H1 (cell line): ENCODE results near the gene EPHA6. TPM values are rescaled to one million over a fixed set of nuclear protein-coding genes. Genes with fewer than 3 reads are reported as not detected.

Experiments used
- CTCF ChIA-PET: fragments of 300-600 bp; sonication (Branson Sonifier 250); formaldehyde crosslinking; loops from one replicate; lab custom pipeline; 2021; ENCODE audit not compliant: partially characterized antibody; lab: Charles Lee
- POLR2A ChIA-PET: fragments of 300-600 bp; sonication (Branson Sonifier 250); formaldehyde crosslinking; loops from one replicate; lab custom pipeline; 2021; ENCODE audit warnings: inconsistent platforms; ENCODE audit not compliant: partially characterized antibody; lab: Charles Lee
- DNase-seq, 2 experiments: peaks; one replicate each; pipeline versions ENCODE4 v3.0.0 to v3.0.0-alpha.2; 2010 to 2022; ENCODE audit warnings: low spot score in 2 of 2, low read depth in 1 of 2, mixed read lengths in 1 of 2
- FAIRE-seq: peaks from 2 replicates; lab custom pipeline; 2011; peaks lifted over from hg19 to GRCh38; lab: Jason Lieb, UNC
- H2AFZ ChIP-seq: 2 replicates; pipeline ENCODE4 v1.8.1; 2012; ENCODE audit warnings: low read length, inconsistent platforms
- H2AK5ac ChIP-seq: 2 replicates; pipeline ENCODE4 v1.6.1; 2013; ENCODE audit warnings: low read depth, low read length
- H2BK120ac ChIP-seq: replicated peaks from 2 replicates; pipeline ENCODE3; 2013; ENCODE audit warnings: low read depth, low read length, inconsistent platforms
- H2BK12ac ChIP-seq: 2 replicates; pipeline ENCODE4 v1.6.1; 2013; ENCODE audit warnings: low read depth, low read length
- H2BK15ac ChIP-seq: 2 replicates; pipeline ENCODE4 v1.6.1; 2013; ENCODE audit warnings: low read length
- H2BK20ac ChIP-seq: 2 replicates; pipeline ENCODE4 v1.6.1; 2013; ENCODE audit warnings: low read length
- H2BK5ac ChIP-seq: 2 replicates; pipeline ENCODE4 v1.6.1; 2013; ENCODE audit warnings: low read depth, low read length
- H3K14ac ChIP-seq: 2 replicates; pipeline ENCODE4 v1.6.1; 2013; ENCODE audit warnings: inconsistent platforms; ENCODE audit not compliant: insufficient read length
- H3K18ac ChIP-seq: 2 replicates; pipeline ENCODE4 v1.6.1; 2013; ENCODE audit warnings: low read length; ENCODE audit errors: extremely low read depth
- H3K23ac ChIP-seq: 2 replicates; pipeline ENCODE4 v1.6.1; 2013; ENCODE audit warnings: inconsistent platforms; ENCODE audit not compliant: insufficient read length
- H3K23me2 ChIP-seq: 2 replicates; pipeline ENCODE4 v1.6.1; 2013; ENCODE audit warnings: low read depth, low read length
- H3K27ac ChIP-seq: 2 replicates; pipeline ENCODE4 v1.6.1; 2011; ENCODE audit warnings: low read depth, low read length, inconsistent platforms
- H3K27me3 ChIP-seq, 4 experiments: replicated peaks in 1 of 4; 1 replicate in 1 of 4; 2 replicates in 3 of 4; pipeline versions ENCODE4 v1.6.1 to v1.8.1; 2011 to 2013; ENCODE audit warnings: low read length in 3 of 4, mild to moderate bottlenecking in 3 of 4, inconsistent platforms in 2 of 4, mixed read lengths in 2 of 4, moderate library complexity in 1 of 4; ENCODE audit not compliant: control insufficient read depth in 3 of 4, insufficient read depth in 3 of 4; ENCODE audit errors: extremely low read depth in 1 of 4
- H3K36me3 ChIP-seq, 4 experiments: 2 replicates each; pipeline versions ENCODE4 v1.6.1 to v1.8.1; 2011 to 2013; ENCODE audit warnings: mild to moderate bottlenecking in 4 of 4, low read length in 3 of 4, moderate library complexity in 2 of 4, control low read depth in 1 of 4, inconsistent platforms in 1 of 4; ENCODE audit not compliant: insufficient read depth in 4 of 4, control insufficient read depth in 2 of 4
- H3K4ac ChIP-seq: replicated peaks from 2 replicates; pipeline ENCODE3; 2013; ENCODE audit warnings: low read length, low read depth, mixed read lengths, inconsistent platforms; ENCODE audit not compliant: insufficient read length
- H3K4me1 ChIP-seq, 4 experiments: replicated peaks in 1 of 4; 1 replicate in 1 of 4; 2 replicates in 3 of 4; pipeline versions ENCODE4 v1.6.1 to v1.8.1; 2011 to 2013; ENCODE audit warnings: low read length in 3 of 4, inconsistent platforms in 2 of 4, mixed read lengths in 1 of 4; ENCODE audit not compliant: insufficient read depth in 4 of 4, control insufficient read depth in 3 of 4
- H3K4me2 ChIP-seq, 2 experiments: 2 replicates each; pipeline versions ENCODE4 v1.6.1 to v1.8.1; 2011 to 2013; ENCODE audit warnings: low read depth in 2 of 2, low read length in 2 of 2, control low read depth in 1 of 2, inconsistent platforms in 1 of 2, mild to moderate bottlenecking in 1 of 2; ENCODE audit not compliant: insufficient read depth in 1 of 2
- H3K4me3 ChIP-seq, 4 experiments: fragments of 200-600, 300-600 bp in 1 of 4; sonication (generic), shearing (Covaris generic), sonication (Bioruptor Twin) in 1 of 4; 2 replicates each; pipeline versions ENCODE4 v1.5.1 to v1.8.1; 2011 to 2016; ENCODE audit warnings: low read length in 4 of 4, low read depth in 3 of 4, control low read depth in 2 of 4, inconsistent platforms in 2 of 4, mild to moderate bottlenecking in 2 of 4, mixed read lengths in 1 of 4, moderate library complexity in 1 of 4; ENCODE audit not compliant: insufficient read depth in 2 of 4; ENCODE audit errors: extremely low read depth in 1 of 4
- H3K56ac ChIP-seq: replicated peaks from 2 replicates; pipeline ENCODE3; 2013; ENCODE audit warnings: low read depth, mild to moderate bottlenecking, mixed read lengths, low read length, inconsistent platforms; ENCODE audit not compliant: insufficient read length
- H3K79me1 ChIP-seq: 2 replicates; pipeline ENCODE4 v1.6.1; 2013; ENCODE audit warnings: low read depth, low read length, control low read depth
- H3K79me2 ChIP-seq, 2 experiments: 2 replicates each; pipeline versions ENCODE4 v1.6.1 to v1.8.1; 2012 to 2013; ENCODE audit warnings: low read length in 2 of 2, mild to moderate bottlenecking in 2 of 2, inconsistent platforms in 1 of 2; ENCODE audit not compliant: insufficient read depth in 2 of 2, control insufficient read depth in 1 of 2
- H3K9ac ChIP-seq, 4 experiments: replicated peaks in 1 of 4; 1 replicate in 1 of 4; 2 replicates in 3 of 4; pipeline versions ENCODE4 v1.6.1 to v1.8.1; 2011 to 2013; ENCODE audit warnings: low read depth in 3 of 4, low read length in 3 of 4, control low read depth in 2 of 4, mild to moderate bottlenecking in 2 of 4, moderate library complexity in 2 of 4, inconsistent platforms in 1 of 4; ENCODE audit errors: extremely low read depth in 1 of 4
- H3K9me3 ChIP-seq, 2 experiments: 2 replicates each; pipeline versions ENCODE4 v1.6.1 to v1.8.1; 2012 to 2013; ENCODE audit warnings: mild to moderate bottlenecking in 2 of 2, moderate library complexity in 2 of 2, control low read depth in 1 of 2, inconsistent platforms in 1 of 2, low read depth in 1 of 2, low read length in 1 of 2, mixed read lengths in 1 of 2; ENCODE audit not compliant: insufficient read depth in 2 of 2
- H4K20me1 ChIP-seq, 2 experiments: replicated peaks in 1 of 2; 2 replicates each; pipeline versions ENCODE3 to v1.8.1; 2011 to 2013; ENCODE audit warnings: inconsistent platforms in 2 of 2, low read length in 2 of 2, mild to moderate bottlenecking in 1 of 2; ENCODE audit not compliant: insufficient read depth in 2 of 2, control insufficient read depth in 1 of 2
- H4K5ac ChIP-seq: 2 replicates; pipeline ENCODE4 v1.6.1; 2013; ENCODE audit warnings: low read length, low read depth, mixed read lengths, inconsistent platforms; ENCODE audit not compliant: insufficient read length
- H4K8ac ChIP-seq: 2 replicates; pipeline ENCODE4 v1.8.0; 2013; ENCODE audit warnings: mild to moderate bottlenecking, moderate library complexity, low read length, inconsistent platforms; ENCODE audit not compliant: insufficient read depth; ENCODE audit errors: extremely low read depth
- H4K91ac ChIP-seq: replicated peaks from 2 replicates; pipeline ENCODE3; 2013; ENCODE audit warnings: low read length, mixed read lengths, inconsistent platforms; ENCODE audit not compliant: insufficient read length
- ASH2L ChIP-seq: fragments of 200-600, 300-600 bp; sonication (generic); IDR thresholded peaks from one replicate; pipeline ENCODE4 v1.7.1; 2017; ENCODE audit warnings: low read length
- MAFK ChIP-seq: IDR thresholded peaks from 2 replicates; pipeline ENCODE4 v1.6.1; 2012; ENCODE audit warnings: low read depth, mild to moderate bottlenecking, improper control_type of control experiment, low read length
- WGBS, 2 experiments: shearing (Covaris generic) in 1 of 2; methylation state at CpG; one replicate each; pipeline versions ENCODE4 v1.1.6 to v1.1.7; 2013 to 2015; ENCODE audit warnings: low lambda C conversion rate in 2 of 2, mixed read lengths in 2 of 2, inconsistent platforms in 1 of 2, low coverage in 1 of 2, missing lambda C conversion rate in 1 of 2; ENCODE audit not compliant: insufficient replicate concordance in 2 of 2, insufficient coverage in 1 of 2, insufficient read length in 1 of 2; ENCODE audit errors: extremely low coverage in 1 of 2, missing lambda C conversion rate in 1 of 2; 5-methylcytosine and 5-hydroxymethylcytosine counted together
- polyA plus RNA-seq, 7 experiments: library from polyadenylated mRNA; depleted of rRNA in 3 of 7; stranded (reverse) in 5 of 7; unstranded in 2 of 7; fragments of >200 nt in 5 of 7; fragments of 200-250 nt in 2 of 7; gene quantifications; 1 replicate in 5 of 7; 2 replicates in 1 of 7; 4 replicates in 1 of 7; pipeline versions ENCODE4 v1.2.1 to v1.2.3, GENCODE V29; 2011 to 2013; ENCODE audit warnings: missing spikeins in 2 of 7, mixed read lengths in 2 of 7
- total RNA-seq: library from RNA; stranded (reverse); fragmentation: NEBNext Ultra II Directional; extraction: Animal tissue kit (Norgen Biotek cat#: 25700); gene quantifications from 2 replicates; pipeline ENCODE4 v1.2.1, GENCODE V29; 2021

The EPHA6 gene
- total and polyA plus RNA-seq, 2 of the 8 experiments (the other 6 are each of a cell fraction or from before 2014, with no cell fraction given), result 0.83 to 3.2 TPM

DNA sequence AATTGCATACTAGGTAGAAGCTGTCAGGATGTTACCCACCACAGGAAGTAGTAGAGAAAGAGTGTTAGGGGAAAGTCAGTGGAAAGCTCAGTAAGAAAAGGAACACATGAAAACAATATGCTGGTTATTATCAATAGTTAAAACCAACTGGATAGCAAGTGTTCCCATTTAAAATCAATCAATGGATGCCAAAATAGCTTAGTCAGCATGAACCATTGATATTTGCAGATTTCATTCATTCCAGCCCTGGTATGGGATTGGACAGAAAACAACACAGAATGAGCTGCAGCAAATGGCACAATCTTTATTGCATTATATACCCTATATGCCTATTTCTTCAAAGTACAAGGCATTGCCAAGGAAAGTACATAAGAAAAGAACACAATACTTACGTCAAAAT, 293.7 kb downstream of the EPHA6 start:
- Histone ChIP-seq H3K36me3 (no peaks in the 10 kb centered on the region), H3K56ac (no peak overlapping the region), H2BK20ac (no peak overlapping the region), H3K79me1 (no peaks in the 10 kb centered on the region), H4K91ac (no peak overlapping the region), H4K5ac (no peak overlapping the region), H4K8ac (no peak overlapping the region), H3K4me3 (no peak overlapping the region), H3K18ac (no peak overlapping the region), H3K4ac (no peak overlapping the region), H3K27ac (no peak overlapping the region), H3K14ac (no peak overlapping the region), H2AFZ (no peak overlapping the region), H2BK12ac (no peak overlapping the region), H2BK15ac (no peak overlapping the region), H3K9ac (peak overlapping the region in 1 of 4 experiments; percentile 8; a peak in 1 of 7 replicates), H3K4me1 (peaks cover 0 to 6% (median 2%) of the 10 kb centered on the region in 4 experiments; a peak in 3 of 7 replicates), H2AK5ac (no peak overlapping the region)
- DNase-seq, result no peak
- FAIRE-seq, result no peak
- POLR2A ChIA-PET, result no interaction called here
- no peak for TF ChIP-seq ASH2L
- TF ChIP-seq MAFK, result peak; percentile 70
- TF ChIP-seq, all 59 proteins: peak for 1
- no peaks in the 10 kb centered on the region for H3K23me2 ChIP-seq
- WGBS, 2 experiments, result 72% methylated on average over 1 of the region's 1 CpG; no CpG with 5 or more reads in 1 of the 2 experiments
- H4K20me1 ChIP-seq, result no peaks in the 10 kb centered on the region
- no peaks in the 10 kb centered on the region for H3K27me3 ChIP-seq
- H3K9me3 ChIP-seq, result no peaks in the 10 kb centered on the region
- no peak overlapping the region for H2BK120ac ChIP-seq
- H2BK5ac ChIP-seq, result no peak overlapping the region
- CTCF ChIA-PET, result interaction anchor here (0.9 to 2.6 kb wide), 5 partner anchors 9 to 651 kb away, joined by 3 to 10 read pairs (median 3); no protein-coding TSS in a partner anchor
- no peaks in the 10 kb centered on the region for H3K79me2 ChIP-seq
- H3K23ac ChIP-seq, result no peak overlapping the region
- H3K4me2 ChIP-seq, result no peak overlapping the region
